KBM-7 (cell line): ENCODE data around the gene POMT1.
"Not testable (repeated sequence)": the region's sequence is repeated elsewhere in the genome, so short reads cannot be mapped to it uniquely, and the experiment has no call there.

Experiments used
- DNase-seq: peaks from one replicate; pipeline ENCODE4 v3.0.0-alpha.2; 2015
- in situ Hi-C: fragments of 300-500 bp; cut with MboI; formaldehyde crosslinking; loops from 2 replicates; pipeline ENCODE4 v1.14.3; 2020; ENCODE audit warnings: low sequenced_read_pairs, low pct_unique_long_range_greater_than_20kb, mixed read lengths

Gene POMT1, protein sequence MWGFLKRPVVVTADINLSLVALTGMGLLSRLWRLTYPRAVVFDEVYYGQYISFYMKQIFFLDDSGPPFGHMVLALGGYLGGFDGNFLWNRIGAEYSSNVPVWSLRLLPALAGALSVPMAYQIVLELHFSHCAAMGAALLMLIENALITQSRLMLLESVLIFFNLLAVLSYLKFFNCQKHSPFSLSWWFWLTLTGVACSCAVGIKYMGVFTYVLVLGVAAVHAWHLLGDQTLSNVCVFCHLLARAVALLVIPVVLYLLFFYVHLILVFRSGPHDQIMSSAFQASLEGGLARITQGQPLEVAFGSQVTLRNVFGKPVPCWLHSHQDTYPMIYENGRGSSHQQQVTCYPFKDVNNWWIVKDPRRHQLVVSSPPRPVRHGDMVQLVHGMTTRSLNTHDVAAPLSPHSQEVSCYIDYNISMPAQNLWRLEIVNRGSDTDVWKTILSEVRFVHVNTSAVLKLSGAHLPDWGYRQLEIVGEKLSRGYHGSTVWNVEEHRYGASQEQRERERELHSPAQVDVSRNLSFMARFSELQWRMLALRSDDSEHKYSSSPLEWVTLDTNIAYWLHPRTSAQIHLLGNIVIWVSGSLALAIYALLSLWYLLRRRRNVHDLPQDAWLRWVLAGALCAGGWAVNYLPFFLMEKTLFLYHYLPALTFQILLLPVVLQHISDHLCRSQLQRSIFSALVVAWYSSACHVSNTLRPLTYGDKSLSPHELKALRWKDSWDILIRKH

DNA sequence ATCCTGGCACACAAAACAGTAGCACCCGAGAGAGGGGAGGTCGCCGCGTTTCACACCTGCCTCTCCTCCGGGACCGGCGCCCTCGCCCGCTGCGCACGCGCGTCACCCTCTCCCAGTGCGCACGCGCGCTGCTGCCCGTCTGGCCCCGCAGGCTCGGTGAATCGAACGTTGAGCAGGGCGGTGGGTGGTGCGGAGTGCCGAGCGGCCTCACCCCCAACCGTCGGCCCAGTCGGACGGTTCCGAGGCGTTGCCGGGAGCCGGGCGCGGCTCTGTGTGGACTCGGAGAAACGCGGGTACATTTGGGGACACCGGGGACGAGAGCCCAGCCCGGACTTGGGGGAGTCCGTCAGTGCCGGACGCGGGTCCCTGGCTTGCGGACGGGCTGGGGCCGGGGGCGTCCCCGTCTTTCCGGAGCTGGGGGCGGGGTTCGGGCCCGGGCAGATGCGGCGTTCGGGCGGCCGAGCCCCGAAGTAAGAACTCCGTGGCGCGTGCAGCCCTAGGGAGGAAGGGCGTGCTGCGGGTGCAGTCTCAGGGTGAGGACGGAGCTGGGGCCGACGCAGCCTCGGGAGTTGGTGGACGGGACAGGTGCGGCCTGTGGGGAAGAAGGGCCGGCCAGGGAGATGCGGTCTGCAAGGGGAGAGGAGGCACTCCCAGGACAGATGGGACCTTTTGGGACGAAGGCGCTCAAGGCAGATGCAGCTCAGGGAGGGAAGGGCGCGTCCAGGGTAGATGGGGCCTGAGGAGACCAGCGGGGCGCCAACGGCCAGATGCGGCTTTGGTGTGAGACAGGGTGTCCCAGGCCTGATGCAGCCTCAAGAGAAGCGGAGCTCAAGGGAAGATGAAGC lies at the start of gene POMT1:
TSS of gene POMT1 (plus strand) at position 138 of the 845 bp plus-strand sequence. CDS start 1,301 bp downstream, outside the sequence.
- DNase-seq: peak; percentile 78
- in situ Hi-C loops: no loop called here

DNA sequence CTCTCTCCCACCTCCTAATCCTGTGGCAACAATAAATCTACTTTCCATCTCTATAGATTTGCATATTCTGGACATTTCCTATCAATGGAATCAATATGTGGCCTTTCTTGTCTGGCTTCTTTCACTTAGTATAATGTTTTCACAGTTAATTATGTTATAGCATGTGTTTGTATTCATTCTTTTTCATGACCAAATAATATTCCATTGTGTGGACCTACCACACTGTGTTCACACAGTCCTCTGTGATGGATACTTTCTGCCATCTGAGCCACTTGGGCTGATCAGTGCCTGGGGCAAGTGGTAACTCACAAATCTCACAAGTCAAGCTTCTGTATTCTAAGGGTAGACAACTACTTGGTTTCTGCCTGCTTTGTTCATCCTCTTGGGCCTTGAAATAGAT lies 48.7 kb upstream of the POMT1 start:
- DNase-seq: no peak
- in situ Hi-C loops: no loop called here

DNA sequence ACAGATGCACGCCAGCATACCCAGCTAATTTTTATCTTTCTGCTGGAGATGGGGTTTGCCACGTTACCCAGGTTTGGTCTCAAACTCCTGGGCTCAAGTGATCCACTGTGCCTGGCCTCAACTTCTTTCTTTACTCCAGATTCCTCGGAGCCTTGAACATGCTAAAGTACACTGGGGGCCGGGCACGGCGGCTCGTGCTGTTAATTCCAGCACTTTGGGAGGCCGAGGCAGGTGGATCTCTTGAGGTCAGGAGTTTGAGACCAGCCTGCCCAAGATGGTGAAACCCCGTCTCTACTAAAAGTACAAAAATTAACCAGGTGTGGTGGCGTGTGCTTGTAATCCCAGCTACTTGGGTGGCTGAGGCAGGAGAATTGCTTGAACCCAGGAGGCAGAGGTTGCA lies 47.1 kb upstream of the POMT1 start:
- in situ Hi-C loops, DNase-seq: not testable (repeated sequence)

DNA sequence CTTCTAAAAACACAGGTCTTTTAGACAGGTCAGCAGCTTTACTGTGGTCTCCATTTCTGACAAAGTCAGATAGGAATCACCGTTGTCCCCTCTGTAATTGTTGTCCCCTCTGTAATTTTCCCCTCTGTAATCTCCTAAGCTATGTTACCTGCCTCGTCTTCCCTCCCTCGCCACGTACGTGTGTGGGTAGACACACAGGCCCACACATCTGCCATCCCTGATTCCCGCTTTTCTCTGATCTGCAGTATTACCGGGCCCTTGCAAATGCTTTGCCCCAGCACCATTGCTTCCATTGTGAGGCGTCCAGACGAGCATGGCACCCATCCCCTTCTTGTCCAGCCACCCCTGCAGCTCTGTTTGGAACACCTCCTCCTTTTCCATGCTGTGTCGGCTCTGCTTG lies 45.0 kb upstream of the POMT1 start:
- in situ Hi-C loops: no loop called here
- no peak for DNase-seq

DNA sequence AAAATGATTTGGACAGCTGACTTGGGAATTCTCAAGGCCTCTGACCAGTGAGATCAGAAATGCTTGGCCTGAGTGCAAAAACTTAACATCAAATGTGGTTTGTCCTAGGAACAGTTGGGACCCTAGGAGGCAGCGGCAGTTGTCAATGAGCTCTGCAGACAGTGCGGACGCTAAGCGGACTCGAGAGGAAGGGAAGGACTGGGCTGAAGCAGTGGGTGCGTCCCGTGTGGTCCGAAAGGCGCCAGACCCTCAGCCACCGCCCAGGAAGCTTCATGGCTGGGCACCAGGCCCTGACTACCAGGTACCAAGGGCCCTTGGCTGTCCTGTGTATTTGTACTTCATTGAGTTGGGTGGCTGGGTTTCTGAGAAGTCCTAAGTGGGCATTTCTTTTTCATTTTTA lies 43.7 kb upstream of the POMT1 start:
- DNase-seq: no peak
- in situ Hi-C loops: no loop called here

DNA sequence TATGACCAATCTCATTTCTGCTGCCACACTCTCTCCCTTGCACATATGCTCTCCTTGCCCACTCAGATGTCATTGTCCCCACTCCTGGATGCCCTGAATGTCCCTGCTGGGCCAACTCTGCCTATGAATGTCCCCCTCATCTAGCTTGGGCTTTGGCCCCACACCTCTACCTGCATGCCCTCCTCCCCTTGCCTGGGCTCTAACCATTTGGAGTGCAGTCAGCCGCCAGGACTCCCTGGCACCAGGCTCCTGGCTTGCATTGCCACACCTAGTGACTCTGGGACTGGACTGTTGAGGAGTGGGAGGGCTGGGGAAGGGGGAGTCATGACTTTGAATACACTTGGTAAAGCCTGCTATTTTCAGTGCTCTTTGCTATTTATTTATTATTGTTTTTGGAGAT lies 41.6 kb upstream of the POMT1 start:
- no peak for DNase-seq
- in situ Hi-C loops: no loop called here

DNA sequence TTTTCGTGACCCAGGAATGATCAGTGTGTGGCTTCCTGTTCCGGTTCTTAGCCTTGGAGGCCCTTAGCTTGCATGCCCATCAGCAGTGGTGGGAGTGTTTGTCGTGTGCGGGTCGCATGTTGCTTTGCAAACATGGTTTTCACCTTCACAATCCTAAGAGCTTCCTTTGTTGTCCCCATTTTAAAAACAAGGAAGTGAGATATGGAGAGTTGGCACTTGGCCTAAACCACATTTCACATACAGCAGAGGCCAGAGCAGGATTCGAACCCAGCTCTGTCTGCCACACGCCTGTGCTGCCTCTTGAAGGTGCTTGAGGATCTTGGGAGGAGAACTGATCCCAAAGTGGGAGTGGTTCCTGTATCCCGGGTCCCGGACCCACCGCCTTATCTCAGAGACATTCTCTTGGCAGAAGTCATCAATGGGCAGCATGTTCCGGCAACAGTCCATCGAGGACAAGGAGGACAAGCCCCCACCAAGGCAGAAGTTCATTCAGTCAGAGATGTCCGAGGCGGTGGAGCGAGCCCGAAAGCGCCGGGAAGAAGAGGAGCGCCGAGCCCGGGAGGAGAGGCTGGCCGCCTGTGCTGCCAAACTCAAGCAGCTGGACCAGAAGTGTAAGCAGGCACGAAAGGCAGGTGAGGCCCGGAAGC lies 38.2 kb upstream of the POMT1 start:
- DNase-seq: peak; percentile 65
- in situ Hi-C loops: no loop called here

DNA sequence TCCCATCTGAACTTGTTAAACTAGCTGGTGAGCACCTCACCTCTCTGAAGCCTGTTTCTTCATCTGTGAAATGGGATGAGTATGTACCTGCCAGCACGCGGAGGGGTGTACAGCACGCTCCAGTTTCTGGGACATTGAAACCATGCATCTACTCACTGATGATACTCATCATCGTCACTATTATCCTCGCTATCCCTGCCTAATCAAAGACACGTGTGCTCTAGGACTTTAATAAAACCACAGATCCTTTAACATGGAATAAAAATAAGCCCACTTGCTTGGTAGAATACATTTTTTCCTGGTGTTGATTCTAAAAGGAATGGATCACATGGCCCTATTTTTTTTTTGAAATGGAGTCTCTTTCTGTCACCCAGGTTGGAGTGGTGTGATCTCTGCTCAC lies 37.3 kb upstream of the POMT1 start:
- in situ Hi-C loops: no loop called here
- no peak for DNase-seq

DNA sequence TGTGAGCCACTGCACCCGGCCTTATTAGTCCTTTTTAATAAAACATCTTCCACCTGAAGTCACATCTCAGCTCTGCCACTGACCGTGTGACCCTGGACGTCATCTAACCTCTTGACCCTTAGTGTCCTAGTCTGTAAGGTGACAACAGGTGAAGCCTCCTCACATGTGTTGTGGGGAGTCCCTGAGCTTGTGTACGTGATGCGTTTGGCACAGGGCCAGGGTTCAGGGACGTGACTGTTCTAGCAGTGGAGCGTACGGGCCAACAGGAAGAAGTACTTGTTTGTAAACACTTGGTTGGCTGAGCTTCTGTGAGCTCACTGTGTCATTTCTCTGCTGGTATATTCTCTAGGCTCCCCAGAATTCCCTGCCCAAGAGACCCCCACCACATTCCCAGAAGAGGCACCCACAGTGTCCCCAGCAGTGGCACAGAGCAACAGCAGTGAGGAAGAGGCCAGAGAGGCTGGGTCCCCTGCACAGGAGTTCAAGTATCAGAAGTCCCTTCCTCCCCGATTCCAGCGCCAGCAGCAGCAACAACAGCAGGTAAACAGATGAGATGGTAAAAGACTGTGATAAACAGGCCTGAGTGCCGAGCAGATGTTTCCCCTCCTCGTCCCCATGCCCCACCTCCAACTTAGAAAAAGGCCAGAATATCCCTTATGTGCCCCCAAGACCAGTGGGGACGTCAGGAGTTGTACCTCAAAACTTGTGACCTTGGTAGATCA lies 35.3 kb upstream of the POMT1 start:
- in situ Hi-C loops: no loop called here
- no peak for DNase-seq

DNA sequence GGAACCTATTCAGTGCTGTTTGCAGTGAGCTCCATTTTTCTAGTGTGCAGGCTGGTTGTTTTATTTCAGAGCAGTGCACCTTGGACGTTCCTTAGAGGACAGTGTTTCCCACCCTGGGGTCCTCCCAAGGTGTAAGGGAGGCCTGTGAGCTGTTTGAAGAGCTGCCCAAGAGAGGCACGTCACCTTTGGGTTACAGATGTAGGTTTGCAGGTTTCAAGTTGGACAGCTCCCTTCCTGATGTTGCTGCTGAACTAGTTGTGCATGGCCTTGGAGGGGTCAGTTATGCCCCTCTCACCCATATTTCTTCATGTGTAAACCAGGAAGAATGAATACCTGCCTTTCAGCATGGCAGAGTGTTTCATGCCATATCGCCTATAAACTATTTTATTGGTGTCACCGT lies 34.7 kb upstream of the POMT1 start:
- in situ Hi-C loops: no loop called here
- DNase-seq: no peak

DNA sequence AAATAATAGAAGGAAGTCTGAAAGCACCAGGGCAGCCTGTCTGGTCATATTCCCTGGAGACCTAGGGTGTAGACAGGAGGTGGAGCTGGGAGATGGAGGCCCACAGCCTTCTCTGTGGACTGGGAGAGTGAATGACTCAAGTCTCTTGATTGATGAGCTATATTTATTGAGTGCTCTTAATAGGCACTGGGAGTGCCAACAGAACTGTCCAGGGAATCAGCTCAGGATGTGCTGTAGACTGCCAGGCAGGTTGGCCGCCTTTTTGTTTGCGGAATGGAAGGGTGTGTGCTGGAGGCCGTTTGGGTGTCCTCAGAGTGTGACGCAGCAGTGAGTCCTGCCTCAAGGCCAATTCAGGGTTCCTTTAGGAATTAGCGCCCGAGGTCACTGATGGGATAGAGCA lies 33.4 kb upstream of the POMT1 start:
- DNase-seq: no peak
- in situ Hi-C loops: no loop called here

DNA sequence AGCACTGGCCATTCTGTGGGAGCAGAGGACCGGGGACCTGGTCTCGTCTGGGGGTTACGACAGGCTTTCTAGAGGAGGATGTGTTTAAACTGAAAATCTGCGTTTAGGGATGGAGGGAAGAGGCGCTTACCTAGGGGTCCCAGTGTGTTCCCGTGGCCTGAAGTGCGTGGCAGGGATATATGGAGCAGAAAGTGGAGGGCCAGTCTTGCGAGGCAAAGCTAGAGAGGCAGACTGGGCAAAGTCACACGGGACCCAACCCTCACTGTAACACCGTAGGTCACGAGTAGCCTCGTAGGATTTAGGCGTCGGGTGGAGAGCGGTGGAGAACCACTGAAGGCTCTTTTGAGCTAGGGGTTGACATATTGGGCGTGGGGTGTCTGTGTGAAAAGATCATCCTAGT lies 32.8 kb upstream of the POMT1 start:
- no peak for DNase-seq
- in situ Hi-C loops: no loop called here

DNA sequence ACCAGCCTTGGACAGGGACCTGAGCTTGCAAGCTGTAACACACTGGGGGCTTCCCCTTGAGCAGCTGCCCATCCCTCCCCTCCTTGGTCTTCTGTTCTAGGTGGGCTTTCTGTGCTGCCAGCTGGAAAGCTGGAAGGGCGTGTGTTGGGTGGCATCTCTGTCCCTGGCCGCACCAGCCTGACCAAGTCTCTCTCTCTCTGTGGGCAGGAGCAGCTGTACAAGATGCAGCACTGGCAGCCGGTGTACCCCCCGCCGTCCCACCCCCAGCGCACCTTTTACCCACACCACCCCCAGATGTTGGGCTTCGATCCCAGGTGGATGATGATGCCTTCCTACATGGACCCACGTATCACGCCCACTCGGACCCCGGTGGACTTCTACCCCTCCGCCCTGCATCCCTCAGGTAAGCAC lies 32.1 kb upstream of the POMT1 start:
- no peak for DNase-seq
- in situ Hi-C loops: no loop called here

DNA sequence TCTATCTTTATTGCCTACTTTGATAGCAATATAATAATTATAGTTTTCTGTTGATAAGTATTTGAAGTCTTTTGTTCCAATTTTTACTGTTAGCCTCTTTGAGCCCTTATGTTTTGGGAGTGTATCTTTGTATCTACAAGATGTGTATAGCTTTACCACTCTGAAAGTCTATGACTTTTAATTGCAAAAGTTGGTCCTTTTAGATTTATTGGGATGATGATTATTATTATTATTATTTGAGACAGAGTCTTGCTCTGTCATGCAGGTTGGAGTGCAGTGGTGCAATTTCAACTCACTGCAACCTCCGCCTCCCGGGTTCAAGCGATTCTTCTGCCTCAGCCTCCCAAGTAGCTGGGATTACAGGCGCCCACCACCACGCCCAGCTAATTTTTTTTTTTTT lies 30.6 kb upstream of the POMT1 start:
- in situ Hi-C loops, DNase-seq: not testable (repeated sequence)

DNA sequence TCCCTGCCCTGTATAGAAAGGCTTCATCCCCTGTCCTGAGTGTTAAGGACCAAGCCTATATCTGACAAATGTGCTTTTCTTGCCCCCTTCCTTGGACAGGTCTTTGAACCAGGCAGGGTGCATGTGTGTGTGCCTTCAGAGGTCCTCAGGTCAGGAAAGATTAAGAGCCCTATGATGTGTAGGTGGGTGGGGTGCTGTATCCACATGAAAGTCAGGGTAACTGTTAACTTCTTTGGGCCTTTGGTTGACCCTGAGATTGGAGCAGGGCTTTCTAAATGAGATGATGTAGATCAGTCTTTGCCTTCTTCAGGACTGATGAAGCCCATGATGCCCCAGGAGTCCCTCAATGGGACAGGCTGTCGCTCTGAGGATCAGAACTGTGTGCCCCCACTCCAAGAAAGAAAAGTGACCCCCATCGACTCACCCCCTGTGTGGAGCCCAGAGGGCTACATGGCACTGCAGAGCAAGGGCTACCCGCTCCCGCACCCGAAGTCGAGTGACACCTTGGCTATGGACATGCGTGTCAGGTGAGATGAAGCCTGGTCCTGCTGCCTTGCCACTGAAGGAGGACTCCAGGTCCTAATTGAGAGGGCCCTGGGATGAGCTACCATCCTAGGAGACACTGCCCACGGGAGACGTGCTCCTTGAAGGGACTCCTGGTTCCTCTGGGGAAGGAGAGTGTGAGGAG lies 29.4 kb upstream of the POMT1 start:
- in situ Hi-C loops: no loop called here
- no peak for DNase-seq

DNA sequence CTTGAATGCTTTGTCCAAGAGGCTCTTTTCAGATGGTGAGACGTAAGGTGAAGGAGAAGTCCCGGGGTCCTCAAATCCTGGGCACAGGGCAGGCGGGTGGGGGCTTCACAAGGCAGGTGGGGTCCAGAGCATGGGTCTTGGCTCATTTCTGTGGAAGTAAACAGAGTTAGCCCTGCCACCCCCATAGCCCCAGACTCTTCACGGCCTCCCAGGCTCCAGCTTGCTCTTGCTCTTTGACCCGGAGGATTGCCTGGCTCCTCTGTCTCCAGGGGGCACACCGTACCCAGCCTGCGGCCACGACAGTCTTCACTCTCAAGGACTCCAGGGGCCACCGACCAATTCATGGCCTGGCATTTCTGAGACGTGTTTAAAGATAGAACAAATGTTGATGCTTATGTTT lies 28.8 kb upstream of the POMT1 start:
- DNase-seq: no peak
- in situ Hi-C loops: no loop called here

DNA sequence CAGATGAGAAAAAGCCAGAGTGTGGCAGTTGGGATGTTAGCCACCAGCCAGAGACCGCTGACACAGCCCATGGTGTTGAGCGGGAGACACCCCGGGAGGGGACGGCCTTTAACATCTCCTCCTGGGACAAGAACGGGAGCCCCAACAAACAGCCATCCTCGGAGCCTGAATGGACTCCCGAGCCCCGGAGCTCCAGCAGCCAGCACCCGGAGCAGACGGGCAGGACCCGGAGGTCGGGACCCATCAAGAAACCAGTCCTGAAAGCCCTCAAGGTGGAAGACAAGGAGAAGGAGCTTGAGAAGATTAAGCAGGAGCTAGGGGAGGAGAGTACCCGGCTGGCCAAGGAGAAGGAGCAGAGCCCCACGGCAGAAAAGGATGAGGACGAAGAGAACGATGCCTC lies 28.0 kb upstream of the POMT1 start:
- no peak for DNase-seq
- in situ Hi-C loops: no loop called here
